K562 (cell line): ENCODE results near the gene CLIC3. TPM values are rescaled to one million over a fixed set of nuclear protein-coding genes. Genes with fewer than 3 reads are reported as not detected.
A peak's percentile ranks its signal among the peaks of the same experiment; 100 is the strongest.

Experiments
- ATAC-seq: fragments of 200-7000 bp; cut with Tn5 transposase; 3 replicates; pipeline ENCODE4 v1.9.1; 2020; ENCODE audit warnings: moderate library complexity
- BruUV-seq: library from RNA; stranded (reverse); fragments of 400-500 nt; replicated peaks from 2 replicates; lab custom pipeline; 2021; lab: Mats Ljungman, UMichigan
- CTCF ChIA-PET: fragments of 300-600 bp; formaldehyde crosslinking; extraction: SDS; loops from one replicate; lab custom pipeline; 2021; ENCODE audit warnings: low intra/inter-chr PET ratio; lab: Yijun Ruan, JAX
- POLR2A ChIA-PET: fragments of 300-600, 350-650 bp; sonication (Branson Sonifier 250); formaldehyde crosslinking; extraction: SDS; loops from one replicate; lab custom pipeline; 2021; ENCODE audit warnings: antibody characterized with exemption, inconsistent platforms; lab: Yijun Ruan, JAX
- DNase-seq, 4 experiments: peaks; one replicate each; pipeline versions ENCODE4 v3.0.0 to v3.0.0-alpha.2; 2011 to 2018; ENCODE audit warnings: low spot score in 3 of 4, mixed read lengths in 3 of 4; ENCODE audit errors: extremely low read depth in 1 of 4
- FAIRE-seq: peaks from 2 replicates; lab custom pipeline; 2011; peaks lifted over from hg19 to GRCh38; lab: Jason Lieb, UNC
- H2AFZ ChIP-seq: 2 replicates; pipeline ENCODE4 v1.6.0; 2011; ENCODE audit warnings: low read depth, low read length, control low read depth, inconsistent platforms
- H3K27ac ChIP-seq: fragments of 200-600 bp; 3 replicates; pipeline ENCODE4 v1.8.0; 2011; ENCODE audit warnings: low read depth, mild to moderate bottlenecking, control low read depth, inconsistent platforms, low read length, moderate library complexity, mixed read lengths; ENCODE audit errors: extremely low read depth
- H3K27me3 ChIP-seq, 2 experiments: fragments of 300-600 bp in 1 of 2; 2 replicates in 1 of 2; 3 replicates in 1 of 2; pipeline versions ENCODE4 v1.6.0 to v1.8.0; 2011; ENCODE audit warnings: inconsistent platforms in 2 of 2, low read length in 2 of 2, mild to moderate bottlenecking in 1 of 2, mixed read lengths in 1 of 2, moderate library complexity in 1 of 2; ENCODE audit not compliant: control insufficient read depth in 2 of 2, insufficient read depth in 2 of 2
- H3K36me3 ChIP-seq: fragments of 300-600 bp; 3 replicates; pipeline ENCODE4 v1.8.0; 2011; ENCODE audit warnings: mild to moderate bottlenecking, low read length, inconsistent platforms; ENCODE audit not compliant: control insufficient read depth, insufficient read depth
- H3K4me1 ChIP-seq, 2 experiments: fragments of 200-600 bp in 1 of 2; replicated peaks in 1 of 2; 2 replicates in 1 of 2; 3 replicates in 1 of 2; pipeline versions ENCODE4 v1.5.1 to v1.8.0; 2011; ENCODE audit warnings: inconsistent platforms in 2 of 2, low read length in 2 of 2, mild to moderate bottlenecking in 1 of 2, mixed read lengths in 1 of 2, moderate library complexity in 1 of 2; ENCODE audit not compliant: control insufficient read depth in 2 of 2, insufficient read depth in 2 of 2
- H3K4me2 ChIP-seq: 2 replicates; pipeline ENCODE4 v1.6.1; 2011; ENCODE audit warnings: low read length, control low read depth, inconsistent platforms, mixed read lengths; ENCODE audit not compliant: insufficient read depth
- H3K4me3 ChIP-seq: fragments of 200-600 bp; sonication (generic), shearing (Covaris generic); 2 replicates; pipeline ENCODE4 v1.5.1; 2016; ENCODE audit warnings: control low read depth, inconsistent platforms
- H3K79me2 ChIP-seq: fragments of 200-600 bp; 3 replicates; pipeline ENCODE4 v1.8.0; 2011; ENCODE audit warnings: low read length, inconsistent platforms; ENCODE audit not compliant: control insufficient read depth, insufficient read depth
- H3K9ac ChIP-seq, 2 experiments: 2 replicates each; pipeline versions ENCODE4 v1.6.0 to v1.6.1; 2011; ENCODE audit warnings: low read depth in 2 of 2, low read length in 2 of 2, control low read depth in 1 of 2, inconsistent platforms in 1 of 2, mild to moderate bottlenecking in 1 of 2, mixed read lengths in 1 of 2; ENCODE audit not compliant: insufficient read depth in 1 of 2
- H3K9me1 ChIP-seq: one replicate; pipeline ENCODE4 v1.6.0; 2011; ENCODE audit warnings: inconsistent platforms, mild to moderate bottlenecking, low read length, moderate library complexity; ENCODE audit not compliant: control insufficient read depth, insufficient read depth
- H3K9me3 ChIP-seq: replicated peaks from 2 replicates; pipeline ENCODE4 v1.5.1; 2011; ENCODE audit warnings: low read depth, low read length, inconsistent platforms; ENCODE audit not compliant: control insufficient read depth, insufficient read depth
- H4K20me1 ChIP-seq: replicated peaks from 2 replicates; pipeline ENCODE4 v1.6.1; 2011; ENCODE audit warnings: low read length, inconsistent platforms, mixed read lengths; ENCODE audit not compliant: control insufficient read depth, insufficient read depth
- DACH1 ChIP-seq: fragments of 450-650 bp; IDR thresholded peaks from 2 replicates; pipeline ENCODE4 v1.6.1; 2018; ENCODE audit not compliant: partially characterized antibody
- SETDB1 ChIP-seq: IDR thresholded peaks from one replicate; pipeline ENCODE4 v1.6.1; 2012; ENCODE audit warnings: low read length, control low read depth, inconsistent platforms
- ZNF24 ChIP-seq: fragments of 450-650 bp; IDR thresholded peaks from 2 replicates; pipeline ENCODE4 v1.6.1; 2016
- WGBS: fragments of 100-300 bp; shearing (Covaris generic); methylation state at CpG from one replicate; pipeline ENCODE4 v1.1.6; 2016; ENCODE audit warnings: low coverage, mixed read lengths; ENCODE audit not compliant: insufficient coverage; ENCODE audit errors: missing lambda C conversion rate; 5-methylcytosine and 5-hydroxymethylcytosine counted together
- in situ Hi-C: fragments of 300-500 bp; cut with MboI; formaldehyde crosslinking; loops from 4 replicates; pipeline ENCODE4 v1.15.0; 2018; ENCODE audit warnings: inconsistent platforms, mixed read lengths
- intact Hi-C: fragments of 100-400 bp; cut with micrococcal nuclease; formaldehyde crosslinking; loops from 2 replicates; pipeline ENCODE4 v1.14.2; 2022
- polyA plus RNA-seq, 8 experiments: library from polyadenylated mRNA; depleted of rRNA in 4 of 8; stranded (reverse) in 5 of 8; unstranded in 3 of 8; fragments of >200 nt; fragmentation: Nextera tagmentation in 2 of 8; fragmentation: Illumina TruSeq in 1 of 8; extraction: Ambion mirVana in 2 of 8; extraction: Trizol in 1 of 8; gene quantifications; 2 replicates each; pipeline versions ENCODE4 v1.2.1 to v1.2.3, GENCODE V29; 2011 to 2014; ENCODE audit warnings: inconsistent platforms in 1 of 8, missing spikeins in 1 of 8
- total RNA-seq, 7 experiments: library from RNA; depleted of rRNA in 6 of 7; stranded (reverse); fragments of >200 nt in 6 of 7; fragmentation: Illumina TruSeq in 2 of 7; extraction: Trizol in 2 of 7; gene quantifications; 2 replicates each; pipeline versions ENCODE4 v1.2.1 to v1.2.3, GENCODE V29; 2011 to 2021; ENCODE audit warnings: low replicate concordance in 1 of 7

Gene CLIC3
- total and polyA plus RNA-seq, 9 of the 15 experiments (the other 6 are each of a cell fraction or from before 2014, with no cell fraction given), result 0.27 to 0.29 TPM; not detected in 7

DNA sequence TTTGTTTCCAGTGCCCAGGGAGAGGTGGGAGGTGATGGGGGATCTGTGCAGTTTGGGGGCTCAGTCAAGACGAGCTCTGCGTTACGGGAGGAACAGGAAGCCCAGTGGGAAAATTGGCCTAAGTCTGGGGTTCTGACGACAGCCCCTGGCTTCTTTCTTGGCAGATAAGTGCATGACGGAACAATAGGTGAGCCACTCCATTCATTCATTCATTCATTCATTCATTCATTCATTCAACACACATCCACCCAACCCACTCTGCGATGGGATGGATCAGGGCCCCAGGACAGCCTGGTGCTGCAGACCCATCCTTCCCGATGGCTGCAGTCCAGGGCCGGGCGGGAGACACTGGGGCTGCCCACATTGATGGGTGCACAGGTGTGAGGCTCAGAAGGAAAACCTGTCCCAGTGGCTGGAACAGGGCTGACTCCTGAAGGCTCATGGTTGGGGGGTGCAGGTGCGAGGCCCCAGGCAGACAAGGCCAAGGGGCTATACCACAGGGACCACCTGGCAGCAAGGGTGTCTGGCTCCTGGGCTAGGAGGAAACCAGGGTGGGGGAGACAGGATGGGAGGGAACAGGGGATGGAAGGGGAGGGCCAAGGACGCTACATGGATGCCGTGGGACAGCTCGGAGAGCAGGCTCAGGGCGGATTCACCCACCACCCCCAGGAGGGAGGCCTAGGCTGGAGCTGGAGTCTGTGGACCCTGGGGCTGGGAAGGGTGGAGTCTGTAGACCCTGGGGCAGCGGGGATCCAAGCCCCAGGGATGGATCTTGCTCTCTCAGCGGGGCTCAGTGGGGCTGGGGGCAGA is 15.5 kb downstream of the CLIC3 start:
- no peak for DNase-seq
- H3K27ac ChIP-seq, result no peak overlapping the region
- no peak overlapping the region for H3K4me2 ChIP-seq
- intact Hi-C loops (no loop called here), in situ Hi-C loops (no loop called here)
- no peak overlapping the region for H3K4me3 ChIP-seq
- ChIA-PET CTCF (no interaction called here), POLR2A (interaction anchor here (0.5 to 0.9 kb wide), 3 partner anchors 12 to 646 kb away, joined by 3 to 5 read pairs (median 3); no protein-coding TSS in a partner anchor)
- TF ChIP-seq ZNF24 (peak; percentile 98), DACH1 (no peak), SETDB1 (no peak)
- no peaks in the 10 kb centered on the region for H4K20me1 ChIP-seq
- BruUV-seq, result no TSS peak
- no peaks in the 10 kb centered on the region for H3K27me3 ChIP-seq
- H3K9ac ChIP-seq, result peak overlapping the region in 1 of 2 experiments; percentile 85; a peak in 2 of 4 replicates
- H3K9me1 ChIP-seq, result no peaks in the 10 kb centered on the region
- peaks cover 9 to 92% of the 10 kb centered on the region in 2 experiments; a peak in 4 of 5 replicates for H3K4me1 ChIP-seq
- H2AFZ ChIP-seq, result no peak overlapping the region
- 63% methylated on average over 14 of the region's 16 CpGs for WGBS
- no peak for ATAC-seq
- H3K36me3 ChIP-seq, result no peaks in the 10 kb centered on the region
- no peak for FAIRE-seq
- no peaks in the 10 kb centered on the region for H3K9me3 ChIP-seq
- H3K79me2 ChIP-seq, result no peaks in the 10 kb centered on the region
